ENCODE data around the gene ALPI.
"Not testable (repeated sequence)": the region's sequence is repeated elsewhere in the genome, so short reads cannot be mapped to it uniquely, and the experiment has no call there.

- not testable (repeated sequence) for TF ChIP-seq CTCF (IDR thresholded peaks at IDR 0.05 in 2 of 3, conservative IDR thresholded peaks at IDR 0.05 in 1 of 3; ENCODE audit: borderline replicate concordance in 1 of 3, insufficient read depth in 1 of 3, low read depth in 2 of 3, low read length in 2 of 3); MAX (IDR thresholded peaks at IDR 0.05); ELF1 (IDR thresholded peaks at IDR 0.05; ENCODE audit: borderline replicate concordance, low read depth); POLR2AphosphoS5 (IDR thresholded peaks at IDR 0.05; ENCODE audit: low read depth, low read length); POLR2A (IDR thresholded peaks at IDR 0.05; ENCODE audit: borderline replicate concordance, extremely low read depth, insufficient read depth, insufficient read length); JUND (IDR thresholded peaks at IDR 0.05); EZH2 (IDR thresholded peaks at IDR 0.05); REST (IDR thresholded peaks at IDR 0.05; ENCODE audit: low read depth); SP1 (IDR thresholded peaks at IDR 0.05; ENCODE audit: low read depth)
Observed at GRCh38 chr2:232443669-232444408, 12.1 kb upstream of the ALPI start.

All from HCT116 (cell line).